NT2/D1 (cell line): ENCODE results near the gene TRIM39.

ENCODE experiments used
- SUZ12 ChIP-seq: IDR thresholded peaks from 2 replicates; pipeline ENCODE4 v1.6.1; 2011; ENCODE audit not compliant: insufficient read length, insufficient read depth; ENCODE audit errors: extremely low read depth
- YY1 ChIP-seq: IDR thresholded peaks from 2 replicates; pipeline ENCODE4 v1.6.1; 2011; ENCODE audit not compliant: insufficient read length, insufficient read depth
- ZNF274 ChIP-seq: IDR thresholded peaks from 2 replicates; pipeline ENCODE4 v1.6.1; 2011; ENCODE audit warnings: mild to moderate bottlenecking, low read depth, low read length

- TF ChIP-seq YY1 (no peak), SUZ12 (no peak), ZNF274 (no peak)
Observed at GRCh38 chr6:30327232-30327746, 562 bp downstream of the TRIM39 start.
